Stimulated activated CD8-positive, alpha-beta memory T cell treated with anti-CD3 and anti-CD28 coated beads, Interleukin-4, amount 100 ng/mL, for 1 hour (primary cell): ENCODE data around the gene UACA.

Source experiments
- DNase-seq, 2 donors: peaks; one replicate each; pipeline ENCODE4 v3.0.0-alpha.2; 2020; ENCODE audit warnings: low read depth in 2 of 2, low spot score in 1 of 2

UACA gene

DNA sequence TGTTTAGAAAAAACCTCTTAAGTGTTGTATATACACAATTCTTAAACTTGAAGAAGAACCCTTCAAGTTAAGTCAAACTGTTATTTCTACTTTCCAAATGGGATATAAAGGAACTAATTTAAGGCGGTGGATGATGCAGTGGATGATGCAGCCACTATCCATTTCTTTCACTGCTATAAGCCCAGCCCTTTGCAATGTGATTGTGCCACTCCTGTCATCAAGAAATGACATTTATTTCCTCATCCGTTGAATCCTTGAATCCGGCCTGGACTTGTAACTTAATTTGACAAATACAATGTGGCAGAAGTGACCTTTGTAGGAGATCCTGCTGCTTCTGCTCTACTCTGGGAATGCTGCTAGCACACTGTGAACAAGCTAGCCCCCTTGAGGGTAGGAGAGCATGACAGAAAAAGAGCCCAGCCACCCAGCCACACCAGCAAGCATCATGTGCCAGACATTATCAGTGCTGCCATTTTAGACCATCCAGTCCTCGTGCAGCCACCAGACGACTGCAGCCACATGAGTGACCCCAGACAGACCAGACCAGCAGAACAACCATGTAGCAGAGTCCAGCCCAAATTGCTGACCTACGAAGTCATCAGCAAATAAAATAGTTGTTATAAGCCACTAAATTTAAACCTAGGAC, 47.4 kb downstream of the UACA start:
- no peak for DNase-seq

DNA sequence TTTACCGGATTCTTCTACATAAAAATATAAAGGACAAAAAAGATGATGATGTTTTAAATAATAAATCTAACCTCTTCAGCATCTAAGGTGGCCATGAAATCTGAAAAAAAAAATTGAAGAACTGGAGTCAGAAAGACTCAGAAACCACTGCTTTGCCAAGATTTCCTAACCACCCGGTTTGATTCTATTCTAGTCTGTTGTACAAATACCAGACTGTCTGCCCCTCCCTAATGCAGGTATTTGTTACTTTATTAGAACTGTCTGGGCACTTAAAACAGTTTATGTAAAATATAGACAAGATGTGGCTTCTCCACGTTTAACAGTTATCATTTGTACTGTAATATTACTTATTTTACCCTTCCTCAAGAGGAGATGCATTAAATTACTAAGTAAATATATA, 48.8 kb downstream of the UACA start:
- DNase-seq = no peak

DNA sequence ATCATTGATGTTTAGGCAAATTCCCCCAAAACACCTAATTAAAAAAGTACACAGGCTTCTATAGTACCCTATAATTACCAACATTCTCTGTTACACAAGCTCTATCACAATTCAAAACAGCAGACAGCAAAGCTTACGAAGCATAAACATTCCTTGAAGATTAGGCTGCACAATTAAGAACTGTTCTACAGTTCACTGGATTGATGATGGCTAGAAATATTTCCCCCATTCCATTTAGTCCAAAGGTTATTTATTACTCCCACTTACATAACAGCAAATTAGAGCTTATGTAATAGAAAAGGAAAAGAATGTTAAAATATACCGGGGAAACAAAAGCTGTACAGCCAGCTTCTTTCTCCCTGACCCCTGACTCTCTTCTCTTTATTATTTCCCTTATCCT, 49.3 kb downstream of the UACA start:
- no peak for DNase-seq

DNA sequence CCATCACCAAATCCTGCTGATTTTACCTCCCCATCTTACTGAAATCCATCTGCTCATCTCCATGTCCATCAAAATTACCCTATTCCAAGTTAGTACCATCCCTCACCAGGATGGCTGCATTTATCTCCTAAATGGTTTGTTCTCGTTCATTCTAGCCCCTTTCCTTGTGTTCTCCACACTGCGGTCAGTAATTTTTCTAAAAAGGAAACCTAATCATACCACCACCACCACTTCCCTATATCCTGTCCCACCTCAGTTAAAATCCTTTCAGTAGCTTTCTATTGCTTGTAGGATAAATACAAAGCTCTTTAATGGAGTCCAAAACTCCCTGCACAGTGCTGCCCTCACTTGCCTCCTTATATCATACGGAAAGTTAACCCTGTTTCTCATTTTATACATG, 51.1 kb downstream of the UACA start:
- no peak for DNase-seq

DNA sequence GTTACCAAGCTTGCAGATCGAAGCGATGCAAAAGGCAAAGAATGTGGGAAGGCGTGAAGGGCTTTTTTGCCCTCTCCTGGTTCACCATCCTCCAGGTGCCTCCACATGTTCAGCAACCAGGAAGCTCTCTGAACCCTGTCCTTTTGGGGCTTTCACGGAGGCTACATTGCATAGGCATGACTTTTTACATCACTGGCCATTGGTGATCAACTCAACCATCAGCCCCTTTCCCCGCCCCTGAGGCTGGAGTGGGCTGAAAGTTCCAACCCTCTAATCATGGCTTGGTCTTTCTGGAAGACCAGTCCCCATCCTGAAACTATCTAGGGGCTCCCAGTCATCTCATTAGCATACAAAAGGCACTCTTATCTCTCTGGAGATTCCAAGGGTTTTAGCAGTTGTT, 52.6 kb downstream of the UACA start:
- no peak for DNase-seq

DNA sequence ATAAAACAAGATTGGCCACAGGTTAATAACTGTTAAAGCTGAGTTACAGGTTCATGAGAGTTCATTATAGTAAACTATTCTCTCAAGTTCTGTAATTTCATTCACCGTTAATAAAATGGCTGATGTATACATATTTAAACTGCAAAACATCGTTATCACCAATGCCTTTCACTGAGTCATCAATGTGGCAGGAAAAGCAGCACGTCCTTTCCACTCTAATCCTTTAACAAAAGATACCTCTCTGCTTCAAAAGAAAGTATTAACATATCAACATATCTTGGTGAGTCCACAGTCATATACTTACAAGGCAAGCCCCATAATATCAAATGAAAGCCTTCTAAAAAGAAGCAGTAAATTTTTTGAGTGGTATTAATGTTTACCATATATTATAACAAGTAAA, 54.5 kb downstream of the UACA start:
- no peak for DNase-seq

DNA sequence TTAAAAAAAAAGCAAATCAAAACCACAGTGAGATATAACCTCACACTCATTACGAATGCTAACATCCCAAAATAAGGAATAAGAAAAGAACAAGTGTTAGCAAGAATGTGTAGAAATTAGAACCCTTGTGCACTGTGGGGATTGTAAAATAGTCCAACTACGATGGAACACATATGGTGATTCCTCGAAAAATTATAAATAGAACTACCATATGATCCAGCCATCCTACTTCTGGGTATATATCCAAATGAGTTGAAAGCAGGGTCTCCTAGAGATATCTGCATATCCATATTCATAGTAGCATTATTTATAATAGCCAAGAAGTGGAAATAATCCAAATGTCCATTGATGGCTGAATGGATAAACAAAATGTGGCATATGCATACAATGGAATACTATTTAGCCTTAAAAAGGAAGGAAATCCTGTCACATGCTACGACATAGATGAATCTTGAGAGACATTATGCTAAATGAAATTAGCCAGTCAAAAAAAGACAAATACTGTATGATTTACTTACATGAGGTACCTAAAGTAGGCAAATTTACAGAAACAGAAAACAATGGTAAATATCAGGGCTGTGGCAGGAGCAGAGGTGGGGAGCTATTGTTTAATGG, 55.6 kb downstream of the UACA start:
- no peak for DNase-seq

DNA sequence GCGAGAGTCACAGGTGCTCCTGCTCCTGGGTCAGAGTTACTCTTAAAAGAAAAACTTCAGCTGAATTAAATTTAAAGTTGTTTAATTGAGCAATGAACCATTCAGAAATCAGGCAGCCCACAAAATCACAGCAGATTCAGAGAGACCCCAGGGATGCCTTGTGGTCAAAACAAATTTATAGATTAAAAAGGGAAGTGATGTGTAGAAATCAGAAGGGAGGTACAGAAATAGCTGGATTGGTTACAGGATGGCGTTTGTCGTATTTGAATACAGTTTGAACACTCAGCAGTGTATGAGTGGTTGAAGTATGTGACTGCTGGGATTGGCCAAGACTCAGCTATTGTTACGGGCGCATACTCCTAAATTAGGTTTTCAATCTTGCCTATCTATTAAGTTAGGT, 58.6 kb downstream of the UACA start:
- DNase-seq = no peak

DNA sequence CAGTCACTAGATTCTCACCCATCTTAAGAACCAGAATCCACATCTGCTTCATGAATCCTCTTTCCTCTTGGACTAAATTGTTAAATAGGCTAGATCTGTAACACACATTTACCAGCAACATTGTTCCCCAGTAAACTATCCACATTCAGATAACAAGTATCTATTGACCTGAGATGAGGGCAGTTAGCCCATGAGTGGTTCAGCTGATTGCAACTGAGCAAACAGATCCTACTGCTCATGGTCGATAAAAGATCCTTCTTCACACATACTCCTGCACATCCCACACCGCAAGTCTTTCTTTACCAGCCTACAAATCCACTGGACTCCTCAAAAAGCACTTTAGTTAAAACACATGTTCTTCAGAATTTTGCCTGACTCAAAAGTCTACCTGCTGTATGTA, 59.2 kb downstream of the UACA start:
- DNase-seq = no peak

DNA sequence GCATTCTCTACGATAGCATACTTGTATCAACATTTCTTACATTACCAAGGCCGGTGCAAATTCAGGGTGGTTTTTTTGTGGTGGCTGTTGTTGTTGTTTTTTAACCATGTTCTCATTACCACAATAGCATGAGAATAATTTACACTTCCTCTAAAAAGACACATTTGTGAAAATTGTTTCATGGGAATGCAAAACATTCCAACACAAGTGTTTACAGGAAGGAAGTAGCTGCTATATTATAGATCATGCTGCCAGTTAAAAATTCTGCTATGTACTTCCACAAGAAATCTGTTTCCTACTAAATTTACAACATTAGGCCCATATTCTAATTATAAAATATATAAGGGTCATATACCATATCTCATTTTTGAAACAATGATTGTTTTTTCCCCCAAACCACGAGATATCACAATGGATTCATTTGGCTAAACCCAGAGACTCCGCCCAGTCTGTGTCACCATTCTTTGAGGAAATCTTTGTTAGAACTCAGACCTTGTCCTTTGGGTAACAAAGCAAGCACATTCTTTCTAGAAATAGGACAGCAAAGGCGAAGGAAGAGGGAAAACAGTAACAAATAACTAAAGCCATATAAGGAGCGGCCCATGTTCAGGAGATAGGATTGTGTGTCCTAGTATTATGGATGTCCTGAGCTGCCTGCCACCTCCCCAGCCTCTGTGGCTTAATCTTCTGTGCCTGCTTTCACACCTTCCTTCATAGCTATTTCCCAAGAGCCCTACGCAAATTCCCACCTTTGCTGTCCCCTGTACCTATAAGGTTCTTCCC, 60.1 kb downstream of the UACA start:
- DNase-seq = no peak

DNA sequence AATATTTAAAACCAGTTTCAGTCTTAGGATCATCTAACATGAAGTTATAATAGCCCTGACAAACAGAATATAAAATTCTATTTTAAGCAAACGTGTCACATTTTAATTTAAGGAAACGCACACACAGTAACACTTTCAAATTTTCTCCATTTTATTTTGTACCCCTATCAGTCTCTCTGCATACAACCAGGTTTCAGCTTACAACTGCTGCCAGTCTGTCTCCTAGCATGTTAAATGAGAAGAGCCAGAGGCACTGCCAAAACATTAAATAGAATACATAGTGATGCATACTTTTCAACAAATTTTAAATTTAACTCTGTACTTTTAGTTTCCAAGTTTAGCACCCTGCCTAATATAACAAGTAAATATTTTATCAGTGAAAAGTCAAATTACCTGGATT, 60.8 kb downstream of the UACA start:
- DNase-seq = no peak

DNA sequence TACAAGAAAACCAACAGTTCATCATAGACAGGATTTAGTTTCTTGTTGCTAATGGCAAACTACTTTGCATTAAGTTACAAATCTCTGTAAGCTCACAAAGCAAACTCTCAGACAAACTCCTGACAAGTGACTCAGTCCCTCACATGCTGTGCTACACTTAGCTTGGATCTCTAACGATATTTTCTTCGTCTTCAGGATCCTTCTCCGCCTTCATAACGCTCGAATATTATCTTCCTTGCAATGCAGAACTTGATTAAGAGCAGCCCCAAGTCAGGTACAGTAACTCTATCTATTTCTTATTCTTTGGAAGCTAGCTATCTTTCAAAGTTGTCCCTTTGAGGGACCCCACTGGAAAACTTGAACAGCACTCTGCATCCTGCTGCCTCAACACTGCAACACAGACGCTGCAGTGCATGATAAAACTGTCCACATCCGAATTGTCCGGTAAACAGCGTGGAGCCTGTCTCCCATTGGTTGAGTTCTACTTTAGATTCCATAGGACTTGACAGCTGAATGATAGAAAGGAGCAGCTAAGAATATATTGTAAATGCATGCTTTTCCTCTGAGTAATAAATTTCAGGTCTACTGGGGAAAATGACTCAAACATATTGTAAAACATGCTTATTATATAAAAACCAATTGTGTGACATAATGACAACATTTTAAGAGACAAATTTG, 61.3 kb downstream of the UACA start:
- no peak for DNase-seq

DNA sequence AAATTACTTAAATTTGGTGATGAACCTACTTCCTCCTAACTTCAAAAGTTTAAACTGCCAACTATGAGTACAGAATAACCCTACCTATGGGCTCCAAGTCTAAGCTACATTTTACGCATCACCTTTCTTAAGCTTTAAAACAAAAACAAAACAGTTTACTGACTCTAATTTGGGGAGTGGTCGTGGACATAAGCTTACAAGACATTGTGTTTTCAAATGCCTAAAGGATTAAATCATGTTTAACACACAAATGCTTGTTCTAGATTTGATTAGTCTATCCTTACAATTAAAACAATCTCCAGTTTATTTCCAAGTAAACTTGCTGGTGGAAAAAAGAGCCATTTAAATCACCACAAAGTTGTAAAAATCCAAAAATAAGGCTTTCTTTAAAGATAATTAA, 62.2 kb downstream of the UACA start:
- no peak for DNase-seq

DNA sequence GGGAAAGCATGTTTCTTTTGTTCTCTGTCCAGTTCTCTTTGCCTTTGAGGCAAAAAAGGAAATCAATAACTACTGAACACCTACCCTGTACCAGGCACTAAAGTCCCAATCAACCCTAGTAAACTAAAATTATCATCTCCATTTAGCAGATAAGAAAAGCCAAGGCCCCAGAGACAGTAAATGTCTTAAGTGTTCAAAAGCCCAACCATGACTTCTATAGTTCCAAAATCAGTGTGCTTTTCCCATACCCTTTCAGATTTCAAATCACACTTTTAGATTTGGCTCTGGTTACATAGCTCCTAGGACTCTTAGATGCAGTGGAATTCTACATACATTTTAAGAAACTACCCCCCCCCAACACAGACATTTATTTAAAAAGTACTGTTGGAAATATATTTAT, 63.5 kb downstream of the UACA start:
- DNase-seq = no peak

DNA sequence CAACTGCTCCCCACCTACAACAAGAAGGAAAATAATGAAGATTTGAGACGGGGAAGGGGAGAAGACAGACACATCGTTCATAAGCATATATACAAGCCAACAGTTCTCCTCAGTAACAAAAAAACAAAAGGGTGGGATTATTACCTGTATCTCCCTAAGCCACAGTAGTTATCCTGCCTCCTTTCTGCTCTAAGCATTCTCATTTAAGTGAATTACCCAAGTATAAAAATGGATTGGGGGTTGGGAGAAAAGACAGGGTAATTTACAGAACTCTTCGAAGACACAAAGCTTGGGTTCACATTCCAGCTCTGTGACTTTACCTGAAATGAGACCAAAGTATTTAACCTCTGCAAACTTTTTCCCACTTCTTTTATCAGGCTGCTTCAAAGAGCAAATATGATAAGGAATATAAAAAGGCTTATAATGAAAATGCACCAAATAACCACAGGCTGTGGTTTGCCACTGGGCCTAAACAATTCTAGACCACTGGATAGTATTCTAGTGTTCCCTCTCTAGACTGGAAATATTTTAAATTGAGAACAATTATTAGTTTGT, 64.4 kb downstream of the UACA start:
- no peak for DNase-seq

DNA sequence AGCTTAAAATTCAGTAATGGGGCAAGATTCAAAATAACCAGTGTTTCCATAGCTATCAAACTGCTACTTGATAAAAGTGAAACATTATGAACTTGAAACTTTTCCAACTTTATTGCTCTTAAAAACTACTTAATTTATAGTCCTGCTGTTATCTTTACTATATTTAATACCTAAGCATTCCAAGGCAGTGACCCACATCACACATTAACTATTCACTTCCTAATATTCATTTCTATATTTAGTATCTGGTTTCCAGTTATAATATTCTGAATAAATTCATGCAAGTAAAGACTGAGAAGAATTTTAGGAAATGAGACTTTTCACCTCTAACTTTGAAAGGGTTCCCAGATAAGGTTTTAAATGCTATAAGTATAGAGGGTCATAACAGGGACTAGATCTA, 64.9 kb downstream of the UACA start:
- DNase-seq = no peak

DNA sequence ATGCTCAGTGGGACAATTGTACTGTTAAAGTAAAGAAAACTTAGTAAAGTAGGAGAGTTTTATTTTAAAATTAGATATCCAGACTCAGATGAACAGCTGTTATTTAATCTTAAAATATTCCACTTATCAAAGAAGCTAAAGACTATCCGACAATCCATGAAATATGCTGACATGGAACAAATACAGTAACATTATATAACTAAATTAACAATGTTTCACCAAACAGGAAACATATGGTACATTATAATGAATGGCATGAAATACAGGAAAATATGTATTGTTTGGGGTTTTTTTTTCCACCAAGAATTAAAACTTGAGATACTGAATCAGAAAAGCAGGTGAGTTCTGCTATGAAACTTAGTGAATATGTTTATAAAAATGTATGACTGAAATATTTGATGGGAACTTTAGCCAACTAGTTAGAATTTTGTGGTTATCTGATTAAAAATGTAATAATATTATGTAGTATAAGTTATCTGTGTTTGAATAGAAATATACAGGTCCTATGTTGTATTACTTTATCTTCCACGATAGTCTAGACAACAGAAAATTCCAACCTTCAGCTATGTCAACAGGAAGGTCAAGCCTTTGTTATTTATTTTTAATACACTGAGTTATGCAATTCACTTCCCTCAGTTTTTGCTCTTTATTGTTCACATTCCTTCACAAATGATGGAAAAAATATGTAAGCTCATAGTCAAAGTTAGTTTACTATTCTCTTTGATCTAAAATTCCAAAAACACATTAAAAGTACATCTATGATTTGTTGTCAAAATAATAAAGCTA, 72.7 kb downstream of the UACA start:
- DNase-seq = no peak

DNA sequence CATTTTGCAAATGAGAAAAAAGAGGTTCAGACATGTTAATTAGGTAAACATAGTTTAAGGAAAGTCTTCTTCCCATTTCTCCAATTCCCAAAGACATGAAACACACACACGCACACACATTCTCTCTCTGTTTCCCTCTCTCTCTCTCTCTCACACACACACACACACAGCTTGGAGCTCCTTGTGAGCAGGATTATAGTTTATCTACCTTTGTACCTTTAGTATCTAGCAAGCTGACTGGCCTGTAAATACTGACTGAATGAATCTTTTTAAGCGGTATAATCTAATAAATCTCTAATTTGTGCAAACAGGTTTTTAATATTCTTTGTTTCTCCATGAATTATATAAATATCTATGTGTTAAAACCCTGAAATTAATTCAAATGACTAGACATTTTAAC, 73.3 kb downstream of the UACA start:
- DNase-seq = no peak

DNA sequence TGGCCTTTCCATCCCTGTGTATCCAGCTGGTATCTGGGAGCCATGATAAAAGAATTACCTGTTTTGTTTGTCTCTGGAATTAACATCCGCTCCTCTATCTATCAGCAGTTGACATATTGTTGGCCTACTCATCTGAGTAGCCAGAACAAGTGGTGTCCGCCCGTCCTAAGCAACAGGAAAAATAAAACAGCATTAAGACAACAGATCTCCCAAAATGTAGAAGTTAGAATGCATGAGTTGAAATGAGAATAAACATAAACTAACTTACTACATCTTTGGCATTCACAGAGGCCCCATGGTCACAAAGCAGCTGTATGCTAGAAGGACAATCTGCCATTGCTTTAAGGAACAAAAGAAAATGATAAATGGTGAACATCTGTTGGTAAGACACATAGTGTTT, 75.9 kb downstream of the UACA start:
- DNase-seq = no peak

DNA sequence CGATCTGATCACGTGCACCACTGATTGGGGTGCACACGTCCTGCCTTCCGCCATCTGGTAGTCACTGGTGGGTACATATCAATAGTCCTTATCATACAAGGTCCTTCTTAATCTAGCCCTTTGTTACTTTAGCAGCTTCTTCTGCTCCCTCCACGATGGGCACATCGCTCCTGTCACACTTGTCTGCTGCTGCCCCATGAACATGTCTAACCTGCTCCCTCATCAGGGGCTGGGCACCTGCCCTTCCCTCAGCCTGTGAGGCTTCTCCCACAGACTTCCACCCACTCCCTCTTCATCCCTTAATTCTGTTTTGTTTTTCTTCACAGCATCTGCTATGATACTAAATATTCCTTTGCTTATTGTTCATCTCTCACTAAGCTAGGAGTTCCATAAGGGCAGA, 82.5 kb downstream of the UACA start:
- no peak for DNase-seq

DNA sequence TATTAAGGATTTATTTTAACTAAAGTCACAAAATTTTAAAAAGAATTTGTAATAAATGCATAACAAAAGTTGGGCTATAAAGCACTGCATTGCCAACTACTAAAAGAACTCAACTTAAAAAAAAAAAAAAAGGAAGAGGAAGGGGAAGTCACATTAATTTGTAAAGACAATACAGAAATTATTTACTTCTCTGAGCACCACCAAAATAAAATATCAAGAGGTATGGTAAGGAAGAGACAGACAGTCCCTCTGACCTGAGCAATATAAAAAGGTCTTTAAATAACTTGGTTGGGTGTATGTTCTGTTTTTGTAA, 83.5 kb downstream of the UACA start:
- no peak for DNase-seq
